HK-2 (cell line): ENCODE data around the gene ERI3.
"Not testable (repeated sequence)": the region's sequence is repeated elsewhere in the genome, so short reads cannot be mapped to it uniquely, and the experiment has no call there.

Experiments used
- DNase-seq: peaks from one replicate; pipeline ENCODE4 v3.0.0-alpha.2; 2018; ENCODE audit not compliant: unreplicated experiment

ERI3 gene

DNA sequence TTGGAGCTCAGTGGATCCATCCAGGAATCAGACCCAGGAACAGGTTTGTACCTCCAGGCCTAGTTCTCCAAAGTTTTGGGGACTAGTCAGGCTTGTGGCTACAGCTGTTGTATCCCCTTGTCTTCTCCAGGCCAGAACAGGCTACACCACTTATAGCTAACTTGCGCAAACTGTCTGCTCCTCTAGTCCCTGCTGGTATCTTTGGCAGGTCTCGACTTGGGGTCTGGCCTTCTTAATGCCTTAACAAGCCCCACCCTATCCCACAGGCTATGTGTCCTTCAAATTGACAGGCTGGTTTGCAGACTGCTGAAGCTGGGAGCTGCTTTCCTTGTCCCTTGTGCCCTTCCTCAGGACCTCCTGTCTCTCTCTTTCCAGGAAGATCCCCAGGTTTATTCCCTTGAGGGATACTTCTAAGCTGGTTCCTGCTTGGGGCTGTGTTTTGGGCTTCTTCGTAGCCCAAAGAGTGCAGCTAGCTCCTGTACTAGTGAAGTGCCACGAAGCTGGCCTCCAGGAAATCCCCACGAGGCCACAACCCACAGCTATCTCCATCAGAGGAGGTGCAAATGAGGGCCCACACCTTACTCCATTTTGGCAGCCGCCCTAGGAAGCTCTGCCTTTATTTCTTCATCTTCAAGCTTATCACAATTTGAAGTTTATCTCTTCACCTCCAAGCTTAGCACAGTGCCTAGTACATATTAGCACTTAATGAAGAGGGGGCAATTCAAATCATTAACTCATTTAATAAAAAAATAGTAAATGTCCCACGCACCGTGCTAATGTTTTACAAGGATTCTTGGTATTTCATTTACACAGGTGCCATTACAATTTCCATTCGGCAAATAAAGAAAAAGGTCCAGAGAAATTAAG is 142.5 kb downstream of the ERI3 start:
- DNase-seq, result no peak

DNA sequence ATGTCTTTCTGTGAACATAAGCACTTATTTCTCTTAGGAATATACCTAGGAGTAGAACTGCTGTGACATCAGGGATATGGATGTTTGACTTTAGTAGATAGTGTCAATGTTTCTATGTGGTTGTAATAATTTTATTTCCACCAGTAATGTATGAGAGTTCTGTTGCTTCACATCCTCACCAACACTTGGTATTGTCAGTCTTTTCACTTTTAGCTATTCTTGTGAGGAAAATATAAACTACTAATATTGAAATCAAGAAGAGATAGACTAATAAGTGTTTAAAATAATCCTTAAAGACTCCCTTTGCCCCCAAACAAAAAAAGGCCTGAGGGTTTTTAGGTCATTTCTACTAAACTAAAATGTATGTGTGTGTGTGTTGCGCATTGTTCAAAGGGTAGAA is 144.5 kb downstream of the ERI3 start:
- no peak for DNase-seq

DNA sequence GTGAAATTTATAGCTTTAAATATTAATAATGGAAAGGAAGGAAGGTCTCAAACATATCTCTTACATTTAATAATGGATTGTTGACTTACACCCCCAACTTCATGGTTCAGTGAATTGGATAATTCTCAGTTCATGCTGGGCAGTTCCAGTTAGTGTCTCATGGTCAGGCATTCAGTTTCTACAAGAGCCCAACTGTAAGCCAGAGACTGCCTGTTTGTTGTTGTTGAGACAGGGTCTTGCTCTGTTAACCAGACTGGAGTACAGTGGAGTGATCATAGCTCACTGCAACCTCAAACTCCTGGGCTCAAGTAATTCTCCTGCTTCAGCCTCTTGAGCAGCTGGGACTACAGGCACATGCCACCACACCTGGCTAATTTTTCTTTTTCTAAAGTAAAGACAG is 146.8 kb downstream of the ERI3 start:
- no peak for DNase-seq

DNA sequence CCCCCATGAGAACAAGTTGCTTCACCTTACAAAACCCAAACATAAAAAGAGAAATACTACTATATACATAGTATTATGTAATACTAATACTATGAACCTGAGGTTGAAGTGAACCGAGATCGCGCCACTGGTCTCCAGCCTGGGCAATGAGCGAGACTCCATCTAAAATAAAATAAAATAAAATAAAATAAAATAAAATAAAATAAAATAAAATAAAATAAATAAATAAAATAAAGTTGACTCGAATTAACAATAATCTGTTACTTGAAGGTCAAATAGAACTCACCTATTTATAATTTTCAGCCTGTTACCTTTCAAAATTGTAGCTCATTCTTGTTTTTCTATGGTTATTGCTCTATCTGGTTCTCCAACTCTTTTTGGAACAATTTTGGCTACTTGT is 148.5 kb downstream of the ERI3 start:
- not testable (repeated sequence) for DNase-seq

DNA sequence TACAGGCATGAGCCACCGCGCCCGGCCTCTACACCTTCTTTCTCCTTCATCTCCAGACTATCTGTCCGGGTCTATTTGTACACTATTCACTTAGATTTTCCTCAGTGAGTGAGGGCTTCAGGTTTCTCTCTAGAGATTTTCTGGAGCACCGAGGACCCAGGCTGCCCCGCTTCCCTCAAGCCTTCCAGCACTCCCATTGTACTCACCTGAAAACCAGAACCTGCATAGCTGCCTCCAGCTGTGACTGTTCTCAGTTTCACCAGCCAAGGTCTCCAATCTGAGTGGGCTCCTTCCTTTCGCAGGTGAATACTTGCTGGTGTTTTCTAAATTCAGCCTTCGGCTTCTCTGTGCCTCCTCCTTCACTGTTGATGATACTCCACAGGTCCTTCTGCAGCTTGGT is 154.7 kb downstream of the ERI3 start:
- no peak for DNase-seq

DNA sequence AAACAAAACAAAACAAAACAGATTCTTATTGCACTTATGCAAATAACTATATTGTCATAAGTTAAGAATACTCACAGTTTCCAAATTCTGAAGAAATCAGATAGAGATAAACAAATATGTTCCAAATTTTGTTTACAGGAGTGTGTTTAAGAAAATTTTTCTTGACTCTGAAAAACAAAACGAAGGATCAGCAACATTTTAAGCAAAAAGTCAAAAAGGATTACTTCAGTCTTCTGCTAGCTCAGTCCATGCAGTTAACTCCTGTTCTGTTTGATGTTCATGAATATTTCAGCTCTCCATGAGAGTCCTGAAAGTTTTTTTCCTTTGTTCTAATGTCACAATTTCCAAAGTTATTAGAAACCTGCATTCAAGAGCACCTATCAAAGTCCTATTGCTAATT is 180.4 kb downstream of the ERI3 start:
- no peak for DNase-seq
